ENCODE data around the gene FAM107B.

- TF ChIP-seq POLR2A (IDR thresholded peaks at IDR 0.05), result no peak
- no peak for TF ChIP-seq CTCF (IDR thresholded peaks at IDR 0.05)
Measured at GRCh38 chr10:14727465-14727864, 47.2 kb downstream of the FAM107B start.

Data from adrenal gland (tissue), 5 donors.